Fibroblast of skin of left biceps (primary cell): Measurements from ENCODE around the gene TOGARAM2.

ENCODE experiments used
- DNase-seq, 2 experiments: peaks; one replicate each; pipeline ENCODE4 v3.0.0-alpha.2; 2013; ENCODE audit warnings: low read depth in 2 of 2

The TOGARAM2 gene

DNA sequence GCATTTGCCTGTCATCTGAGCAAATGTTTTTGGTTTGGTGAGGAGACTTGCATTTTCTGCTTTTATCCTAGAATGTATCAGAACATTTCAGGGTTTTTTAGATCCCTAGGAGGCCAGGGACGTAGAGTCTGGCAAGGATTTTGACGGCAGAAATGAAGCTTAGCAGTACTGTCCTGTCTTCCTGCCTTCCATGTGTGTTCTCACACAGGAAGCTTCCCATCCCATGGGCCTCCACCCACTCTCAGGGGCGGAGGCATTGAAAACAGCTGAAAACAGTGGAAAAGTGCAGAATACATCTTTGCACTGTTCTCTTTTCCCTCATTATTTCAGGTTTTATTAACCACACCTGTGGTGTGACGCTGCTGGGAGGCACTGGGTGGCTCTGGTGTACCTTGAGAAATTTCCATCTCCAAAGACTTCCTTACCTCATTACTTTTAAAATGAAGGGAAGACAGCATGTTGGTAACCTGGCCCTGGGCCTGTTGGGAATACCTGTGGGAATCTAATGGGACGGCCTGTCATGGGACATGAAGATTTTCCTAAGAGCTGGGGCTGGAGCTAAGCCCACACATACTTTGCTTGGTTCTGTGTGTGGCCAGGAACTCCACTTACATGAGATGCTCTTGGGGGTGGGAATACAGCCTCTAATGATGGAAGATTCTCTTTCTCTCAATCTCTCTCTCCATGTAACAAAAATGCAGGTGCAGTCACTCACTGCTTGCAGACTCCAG, 72.7 kb downstream of the TOGARAM2 start:
- no peak for DNase-seq

DNA sequence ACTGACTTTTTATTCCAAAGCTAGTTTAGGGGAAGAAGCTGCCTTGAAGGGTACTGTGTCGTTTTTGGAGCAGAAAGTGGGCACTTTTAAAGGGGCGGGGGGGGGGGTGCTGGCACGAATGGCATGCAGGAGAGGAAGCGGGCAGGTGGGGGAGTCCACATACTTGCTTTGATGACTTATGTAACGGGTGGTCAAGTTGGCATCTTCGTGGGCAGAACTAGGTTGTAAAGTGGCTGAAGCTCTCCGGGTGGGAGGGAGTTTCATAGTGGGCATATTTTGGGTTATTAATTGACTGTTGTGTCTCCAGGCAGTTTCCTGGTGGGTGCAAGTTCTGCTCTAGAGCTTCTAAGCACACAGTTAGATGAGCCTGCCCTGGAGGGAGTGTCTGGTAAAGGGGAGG, 73.3 kb downstream of the TOGARAM2 start:
- no peak for DNase-seq

GRCh38 chr2:29055601-29056000, 74.5 kb downstream of the TOGARAM2 start:
- DNase-seq, result no peak

DNA sequence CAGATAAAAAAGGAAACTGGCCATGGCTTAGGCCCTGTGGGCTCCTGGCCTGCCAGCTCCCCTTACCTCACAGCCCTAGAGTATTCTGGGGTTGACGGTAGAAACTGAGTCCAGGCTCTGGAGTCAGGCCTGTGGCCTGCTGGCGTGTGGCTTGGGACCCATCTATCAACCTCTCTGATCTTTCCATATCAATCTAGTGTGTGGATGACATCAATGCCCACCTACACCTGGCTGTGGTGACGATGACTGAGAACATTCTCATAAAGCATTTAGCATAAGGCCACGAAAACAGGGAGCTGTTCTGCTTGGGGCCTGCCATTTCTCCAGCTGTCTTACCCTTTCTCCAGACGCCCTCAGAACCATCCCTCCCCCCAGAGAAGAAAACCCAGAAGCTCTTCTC, 75.4 kb downstream of the TOGARAM2 start:
- DNase-seq, result no peak

- DNase-seq, result no peak
These were observed 75.9 kb downstream of the TOGARAM2 start for GRCh38 chr2:29057006-29057405.

GRCh38 chr2:29059624-29060023, 78.5 kb downstream of the TOGARAM2 start:
- no peak for DNase-seq

DNA sequence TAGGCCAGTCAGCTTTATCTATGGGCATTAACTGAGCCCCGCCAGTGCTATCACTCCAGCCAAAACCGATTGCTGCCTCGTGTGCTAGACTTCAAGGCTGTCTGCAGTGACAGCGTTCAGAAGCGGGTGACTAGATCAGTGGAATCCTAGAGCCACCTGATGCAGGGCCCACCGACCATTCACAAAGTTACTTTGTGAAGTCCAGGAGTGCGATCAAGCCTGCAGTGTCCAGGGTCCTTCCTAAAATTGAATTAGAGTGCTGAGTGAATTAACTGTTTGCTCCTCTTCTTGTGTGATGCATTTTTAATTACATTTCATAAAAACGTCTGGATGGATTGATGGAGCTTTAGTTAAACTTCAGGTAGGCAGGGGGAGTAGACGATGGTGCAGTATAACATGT, 79.3 kb downstream of the TOGARAM2 start:
- DNase-seq, result no peak

- no peak for DNase-seq
These were observed 80.1 kb downstream of the TOGARAM2 start for GRCh38 chr2:29061176-29061575.

DNA sequence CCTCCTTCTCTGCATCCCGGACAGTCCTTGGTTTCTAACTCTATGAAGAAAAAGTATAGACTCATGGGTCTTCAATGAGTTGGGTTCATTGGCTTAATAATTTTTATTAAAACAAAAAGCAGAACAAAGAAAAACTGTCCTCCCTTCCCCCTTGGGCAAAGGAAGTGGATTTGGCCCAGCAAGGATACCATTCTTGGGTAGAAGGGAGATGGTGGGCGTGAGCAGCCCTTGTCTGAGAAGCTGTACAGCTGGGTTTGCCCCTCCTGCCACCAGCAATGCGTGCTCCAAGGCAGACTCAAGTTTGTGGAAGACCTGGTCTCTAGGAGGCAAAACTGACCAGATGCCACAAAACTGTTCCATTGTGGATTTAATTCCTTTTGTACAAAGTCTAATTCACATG, 80.5 kb downstream of the TOGARAM2 start:
- no peak for DNase-seq

- DNase-seq, result no peak
These were observed 81.3 kb downstream of the TOGARAM2 start for GRCh38 chr2:29062371-29062770.

GRCh38 chr2:29063056-29063455, 82.0 kb downstream of the TOGARAM2 start:
- DNase-seq, result no peak

GRCh38 chr2:29063646-29064345, 82.7 kb downstream of the TOGARAM2 start:
- peak; percentile 46 to 57 for DNase-seq

GRCh38 chr2:29064346-29064715, 83.2 kb downstream of the TOGARAM2 start:
- no peak for DNase-seq

GRCh38 chr2:29064746-29065067, 83.6 kb downstream of the TOGARAM2 start:
- DNase-seq, result no peak

GRCh38 chr2:29065068-29065811, 84.1 kb downstream of the TOGARAM2 start:
- no peak for DNase-seq

- no peak for DNase-seq
These were observed 85.3 kb downstream of the TOGARAM2 start for GRCh38 chr2:29066271-29066860.

DNA sequence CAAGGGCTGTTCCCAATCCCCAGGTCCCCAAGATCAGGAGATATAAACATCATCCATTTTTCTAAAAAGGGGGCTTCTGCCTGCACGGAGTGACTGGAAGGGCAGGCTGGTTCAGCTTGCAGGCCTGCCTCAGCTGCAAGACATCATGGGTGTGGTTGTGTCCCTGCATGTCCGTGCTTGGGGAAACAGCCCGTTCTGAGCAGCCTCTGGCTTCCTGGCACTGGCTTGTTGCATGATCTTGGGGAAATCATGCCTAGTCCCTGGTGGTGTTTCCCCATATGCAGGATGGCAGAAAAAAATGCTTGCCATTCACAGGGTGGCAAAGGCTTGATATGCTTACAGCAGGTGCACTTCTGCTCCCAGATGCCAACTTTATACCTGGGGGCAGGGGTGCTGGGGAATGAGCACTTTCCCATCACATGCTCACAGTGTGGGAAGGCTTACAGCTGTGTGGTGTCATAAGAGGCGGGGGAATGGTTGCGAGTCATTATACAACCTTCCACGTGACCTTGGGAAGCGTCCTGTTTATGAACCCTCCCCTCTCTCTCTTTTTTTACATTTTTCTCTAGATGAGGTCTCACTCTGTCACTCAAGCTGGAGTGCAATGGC, 86.0 kb downstream of the TOGARAM2 start:
- no peak for DNase-seq

DNA sequence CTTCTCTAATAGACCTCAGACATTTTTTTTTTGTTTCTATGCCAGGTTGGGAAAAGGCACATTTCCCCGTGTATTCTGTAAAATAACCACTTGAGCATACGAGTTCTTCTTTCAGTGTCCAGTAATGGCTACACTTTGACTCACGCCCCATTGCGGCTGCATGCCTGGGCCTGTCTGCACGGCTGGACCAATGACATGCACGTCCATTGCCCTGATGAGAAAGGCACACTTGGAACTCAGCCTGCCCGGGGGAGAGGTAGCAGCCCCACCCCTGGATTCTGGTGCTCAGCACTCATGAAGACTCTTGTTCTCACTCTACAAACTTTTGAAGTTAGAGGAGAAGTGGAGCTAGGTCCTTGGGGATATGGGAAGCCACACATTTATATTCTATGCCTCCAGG, 87.4 kb downstream of the TOGARAM2 start:
- DNase-seq, result no peak

DNA sequence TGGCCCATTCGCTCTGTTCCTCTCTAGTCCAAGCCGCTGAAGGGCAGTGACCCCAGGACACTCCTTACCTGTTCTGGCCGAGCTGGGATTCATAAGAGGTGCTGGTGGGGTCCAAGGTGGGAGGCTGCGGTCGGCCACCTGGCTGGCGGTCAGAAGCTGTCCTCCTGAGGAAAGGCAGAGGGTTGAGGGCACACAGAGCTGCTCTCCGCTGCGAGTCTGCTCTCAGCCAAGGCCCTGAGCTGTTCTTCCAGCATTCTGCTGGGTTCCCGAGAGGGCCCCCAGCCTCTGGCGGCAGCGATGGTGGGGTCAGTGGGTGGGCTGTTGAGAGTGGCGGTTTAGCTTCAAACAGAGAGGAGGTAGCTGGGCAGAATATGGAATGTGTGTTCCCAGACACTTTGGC, 89.4 kb downstream of the TOGARAM2 start:
- no peak for DNase-seq

GRCh38 chr2:29071032-29071975, 90.2 kb downstream of the TOGARAM2 start:
- no peak for DNase-seq

DNA sequence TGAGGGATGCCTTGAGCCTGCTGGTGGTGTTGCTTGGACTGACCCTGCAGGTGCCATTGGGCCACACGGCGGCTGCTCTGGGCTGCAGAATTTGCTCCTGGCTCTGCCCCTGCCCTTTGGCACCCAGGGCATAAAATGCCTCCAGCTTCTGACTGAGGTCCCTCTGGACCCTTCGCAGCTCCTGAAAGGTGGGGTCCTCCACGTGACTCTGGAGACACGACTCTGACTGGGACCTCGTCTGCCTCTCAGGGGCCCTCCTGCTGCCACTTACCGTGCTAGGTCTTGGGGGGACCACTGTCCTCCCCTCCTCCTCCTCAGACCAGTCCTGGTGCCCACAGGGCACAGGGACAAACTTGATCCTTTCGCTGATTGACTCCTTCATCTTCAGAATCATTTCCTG, 91.2 kb downstream of the TOGARAM2 start:
- no peak for DNase-seq
